Hepatocyte (in vitro differentiated cells): ENCODE measurements around the gene LARP1B. TPM values are rescaled to one million over a fixed set of nuclear protein-coding genes. Genes with fewer than 3 reads are reported as not detected.
"Not testable (repeated sequence)": the region's sequence is repeated elsewhere in the genome, so short reads cannot be mapped to it uniquely, and the experiment has no call there.

Source experiments
- DNase-seq: peaks from one replicate; pipeline ENCODE4 v3.0.0-alpha.2; 2016; ENCODE audit warnings: low spot score
- H2AFZ ChIP-seq: fragments of 200-600 bp; sonication (generic); 2 replicates; pipeline ENCODE4 v1.6.0; 2016; ENCODE audit warnings: antibody characterized with exemption, mild to moderate bottlenecking
- H3K27ac ChIP-seq: fragments of 200-600 bp; sonication (generic); 2 replicates; pipeline ENCODE4 v1.5.1; 2016; ENCODE audit warnings: mild to moderate bottlenecking
- H3K27me3 ChIP-seq: fragments of 200-600 bp; sonication (generic); 2 replicates; pipeline ENCODE4 v1.6.1; 2016
- H3K36me3 ChIP-seq: fragments of 200-600 bp; sonication (generic); replicated peaks from 2 replicates; pipeline ENCODE4 v1.5.1; 2016; ENCODE audit warnings: low read depth; ENCODE audit not compliant: insufficient read depth
- H3K4me1 ChIP-seq: fragments of 200-600 bp; sonication (generic); 2 replicates; pipeline ENCODE4 v1.5.1; 2016; ENCODE audit warnings: mild to moderate bottlenecking, moderate library complexity; ENCODE audit not compliant: insufficient read depth
- H3K4me2 ChIP-seq: fragments of 200-600 bp; sonication (generic); 2 replicates; pipeline ENCODE4 v1.6.0; 2016
- H3K4me3 ChIP-seq: fragments of 200-600 bp; sonication (generic); 2 replicates; pipeline ENCODE4 v1.5.1; 2016; ENCODE audit warnings: mild to moderate bottlenecking
- H3K79me2 ChIP-seq: fragments of 200-600 bp; sonication (generic); 2 replicates; pipeline ENCODE4 v1.6.0; 2017; ENCODE audit warnings: mild to moderate bottlenecking
- H3K9me2 ChIP-seq: fragments of 200-600 bp; sonication (generic); replicated peaks from 2 replicates; pipeline ENCODE4 v1.6.0; 2017; ENCODE audit warnings: mild to moderate bottlenecking; ENCODE audit not compliant: insufficient read depth
- H3K9me3 ChIP-seq: fragments of 200-600 bp; sonication (generic); 2 replicates; pipeline ENCODE4 v1.5.1; 2016; ENCODE audit warnings: low read depth, mild to moderate bottlenecking
- H4K20me1 ChIP-seq: fragments of 200-600 bp; sonication (generic); 2 replicates; pipeline ENCODE4 v1.6.0; 2016; ENCODE audit warnings: mild to moderate bottlenecking; ENCODE audit not compliant: insufficient read depth, poor library complexity, severe bottlenecking
- CTCF ChIP-seq: fragments of 200-600 bp; sonication (generic); IDR thresholded peaks from 2 replicates; pipeline ENCODE4 v1.5.1; 2016; ENCODE audit warnings: antibody characterized with exemption, mild to moderate bottlenecking; ENCODE audit not compliant: poor library complexity
- EZH2 ChIP-seq: fragments of 200-600 bp; sonication (generic); IDR thresholded peaks from 2 replicates; pipeline ENCODE4 v1.6.1; 2016; ENCODE audit warnings: antibody characterized with exemption, mild to moderate bottlenecking, borderline replicate concordance
- EZH2phosphoT487 ChIP-seq: fragments of 200-600 bp; sonication (generic); IDR thresholded peaks from one replicate; pipeline ENCODE4 v1.6.1; 2018; ENCODE audit warnings: antibody characterized with exemption, mild to moderate bottlenecking, low read depth, moderate library complexity; ENCODE audit not compliant: unreplicated experiment, severe bottlenecking
- WGBS: methylation state at CpG from one replicate; pipeline ENCODE4 v1.1.6; 2016; ENCODE audit warnings: low lambda C conversion rate; ENCODE audit errors: missing lambda C conversion rate; 5-methylcytosine and 5-hydroxymethylcytosine counted together
- polyA plus RNA-seq: library from polyadenylated mRNA; unstranded; fragments of >200 nt; fragmentation: Nextera tagmentation; extraction: Ambion mirVana; gene quantifications from 2 replicates; pipeline ENCODE4 v1.2.1, GENCODE V29; 2016
- total RNA-seq: library from RNA; depleted of rRNA; stranded (reverse); fragments of >200 nt; gene quantifications from 2 replicates; pipeline ENCODE4 v1.2.3, GENCODE V29; 2014

The LARP1B gene
- total and polyA plus RNA-seq, 2 experiments from 2014 or later = 12.4 to 30.7 TPM

GRCh38 chr4:128056396-128056795 lies 4.7 kb upstream of the LARP1B start:
- H4K20me1 ChIP-seq = no peaks in the 10 kb centered on the region
- no peaks in the 10 kb centered on the region for H3K9me2 ChIP-seq
- no peaks in the 10 kb centered on the region for H3K79me2 ChIP-seq
- no peak overlapping the region for H2AFZ ChIP-seq
- peaks cover 4% of the 10 kb centered on the region for H3K4me1 ChIP-seq
- no peak for DNase-seq
- no peak overlapping the region for H3K4me3 ChIP-seq
- no peak overlapping the region for H3K27ac ChIP-seq
- H3K36me3 ChIP-seq = no peaks in the 10 kb centered on the region
- no peaks in the 10 kb centered on the region for H3K9me3 ChIP-seq
- H3K4me2 ChIP-seq = no peak overlapping the region
- TF ChIP-seq CTCF (no peak), EZH2phosphoT487 (no peak), EZH2 (no peak)
- H3K27me3 ChIP-seq = no peaks in the 10 kb centered on the region

- TF ChIP-seq EZH2 = no peak
- TF ChIP-seq CTCF = no peak
- TF ChIP-seq EZH2phosphoT487 = no peak
- Histone ChIP-seq H3K4me2 (peak overlapping the region; percentile 79), H3K9me2 (no peaks in the 10 kb centered on the region), H3K27me3 (no peaks in the 10 kb centered on the region), H3K27ac (peak overlapping the region; percentile 98), H3K9me3 (no peaks in the 10 kb centered on the region), H4K20me1 (peaks cover 7% of the 10 kb centered on the region), H3K36me3 (no peaks in the 10 kb centered on the region), H2AFZ (peak overlapping the region; percentile 48), H3K79me2 (peaks cover 27% of the 10 kb centered on the region), H3K4me1 (peaks cover 4% of the 10 kb centered on the region), H3K4me3 (peak overlapping the region; percentile 11)
- no peak for DNase-seq
- WGBS = 34% methylated on average over 21 of the region's 21 CpGs
Measured at GRCh38 chr4:128060121-128060698, 902 bp upstream of the LARP1B start.

- peaks cover 4% of the 10 kb centered on the region for H3K4me1 ChIP-seq
- H3K79me2 ChIP-seq = peaks cover 42% of the 10 kb centered on the region
- H2AFZ ChIP-seq = peak overlapping the region; percentile 92
- TF ChIP-seq EZH2phosphoT487 (no peak), CTCF (peak; percentile 19)
- DNase-seq = peak; percentile 74
- no peaks in the 10 kb centered on the region for H3K9me2 ChIP-seq
- H4K20me1 ChIP-seq = peaks cover 7% of the 10 kb centered on the region
- H3K4me2 ChIP-seq = peak overlapping the region; percentile 79
- H3K4me3 ChIP-seq = peak overlapping the region; percentile 73
- peak overlapping the region; percentile 98 for H3K27ac ChIP-seq
- under 1% methylated on average over 76 of the region's 101 CpGs for WGBS
- no peaks in the 10 kb centered on the region for H3K27me3 ChIP-seq
- H3K36me3 ChIP-seq = no peaks in the 10 kb centered on the region
- no peaks in the 10 kb centered on the region for H3K9me3 ChIP-seq
Measured at GRCh38 chr4:128061566-128062536, 739 bp downstream of the LARP1B start.

- H2AFZ ChIP-seq, H3K36me3 ChIP-seq, H3K4me2 ChIP-seq, H3K9me2 ChIP-seq, DNase-seq, H3K27me3 ChIP-seq, H3K4me3 ChIP-seq, H3K9me3 ChIP-seq, H3K4me1 ChIP-seq, H3K27ac ChIP-seq: not testable (repeated sequence)
- peaks cover 87% of the 10 kb centered on the region for H3K79me2 ChIP-seq
- WGBS = 96% methylated on average over 8 of the region's 10 CpGs
- H4K20me1 ChIP-seq = peaks cover 11% of the 10 kb centered on the region
Measured at GRCh38 chr4:128066453-128066820, 5.3 kb downstream of the LARP1B start.
